Caco-2 (cell line): ENCODE results near the gene CBFB. TPM values are rescaled to one million over a fixed set of nuclear protein-coding genes. Genes with fewer than 3 reads are reported as not detected.

ENCODE experiments used
- BruUV-seq: library from RNA; stranded (reverse); fragments of 400-500 nt; replicated peaks from 2 replicates; lab custom pipeline; 2021; lab: Mats Ljungman, UMichigan
- CTCF ChIA-PET: fragments of 300-600 bp; sonication (Branson Sonifier 250); formaldehyde crosslinking; loops from one replicate; lab custom pipeline; 2022; ENCODE audit warnings: antibody characterized with exemption; lab: Charles Lee
- POLR2A ChIA-PET: fragments of 300-600 bp; sonication (Branson Sonifier 250); formaldehyde crosslinking; loops from one replicate; lab custom pipeline; 2022; ENCODE audit warnings: antibody characterized with exemption; lab: Charles Lee
- DNase-seq, 2 experiments: peaks; one replicate each; pipeline versions ENCODE4 v3.0.0 to v3.0.0-alpha.2; 2020 to 2022
- H3K27me3 ChIP-seq: replicated peaks from 2 replicates; pipeline ENCODE4 v1.6.0; 2011; ENCODE audit warnings: low read length; ENCODE audit not compliant: control insufficient read depth, insufficient read depth
- H3K36me3 ChIP-seq: 2 replicates; pipeline ENCODE4 v1.5.1; 2011; ENCODE audit warnings: low read length; ENCODE audit not compliant: control insufficient read depth, insufficient read depth
- H3K4me1 ChIP-seq: fragments of 250-450 bp; sonication (Bioruptor Pico); 2 replicates; pipeline ENCODE4 v1.5.1; 2020; ENCODE audit warnings: mild to moderate bottlenecking
- H3K4me3 ChIP-seq: 2 replicates; pipeline ENCODE4 v1.5.1; 2011; ENCODE audit warnings: low read depth, mild to moderate bottlenecking, control low read depth, low read length
- H3K9me3 ChIP-seq: fragments of 250-450 bp; sonication (Bioruptor Pico); 2 replicates; pipeline ENCODE4 v1.5.1; 2020; ENCODE audit warnings: mild to moderate bottlenecking, moderate library complexity
- H3K27ac Mint-ChIP-seq: one replicate; pipeline ENCODE4 v1.8.0; 2022; ENCODE audit warnings: mixed read lengths; ENCODE audit not compliant: unreplicated experiment
- H3K27me3 Mint-ChIP-seq: one replicate; pipeline ENCODE4 v1.8.0; 2022; ENCODE audit warnings: mixed read lengths; ENCODE audit not compliant: insufficient read depth, unreplicated experiment
- H3K36me3 Mint-ChIP-seq: one replicate; pipeline ENCODE4 v1.8.0; 2022; ENCODE audit warnings: mild to moderate bottlenecking, mixed read lengths; ENCODE audit not compliant: insufficient read depth, unreplicated experiment
- H3K4me1 Mint-ChIP-seq: one replicate; pipeline ENCODE4 v1.8.0; 2022; ENCODE audit warnings: low read depth, mixed read lengths; ENCODE audit not compliant: unreplicated experiment
- H3K4me3 Mint-ChIP-seq: one replicate; pipeline ENCODE4 v1.8.0; 2022; ENCODE audit warnings: mild to moderate bottlenecking, moderate library complexity, mixed read lengths; ENCODE audit not compliant: unreplicated experiment
- H3K9me3 Mint-ChIP-seq: one replicate; pipeline ENCODE4 v1.8.0; 2022; ENCODE audit warnings: mixed read lengths; ENCODE audit not compliant: unreplicated experiment
- intact Hi-C: fragments of 100-400 bp; cut with micrococcal nuclease; formaldehyde crosslinking; loops from one replicate; pipeline ENCODE4 v1.10.0; 2022; ENCODE audit not compliant: unreplicated experiment
- total RNA-seq: library from RNA; stranded (reverse); gene quantifications from 2 replicates; pipeline ENCODE4 v1.2.3, GENCODE V29; 2022
- TF ChIP-seq, protein P1 (sequence below), 2 experiments: fragments of 200-600 bp in 1 of 2; IDR thresholded peaks; 1 replicate in 1 of 2; 2 replicates in 1 of 2; pipeline versions ENCODE4 v1.5.1 to v1.8.0; 2011 to 2022; ENCODE audit warnings: antibody characterized with exemption in 1 of 2, control low read depth in 1 of 2, inconsistent platforms in 1 of 2, low read depth in 1 of 2, low read length in 1 of 2, mild to moderate bottlenecking in 1 of 2, moderate library complexity in 1 of 2; ENCODE audit not compliant: insufficient read depth in 1 of 2, severe bottlenecking in 1 of 2, unreplicated experiment in 1 of 2

CBFB gene
- total RNA-seq, 1 experiment from 2014 or later: 102 TPM

DNA sequence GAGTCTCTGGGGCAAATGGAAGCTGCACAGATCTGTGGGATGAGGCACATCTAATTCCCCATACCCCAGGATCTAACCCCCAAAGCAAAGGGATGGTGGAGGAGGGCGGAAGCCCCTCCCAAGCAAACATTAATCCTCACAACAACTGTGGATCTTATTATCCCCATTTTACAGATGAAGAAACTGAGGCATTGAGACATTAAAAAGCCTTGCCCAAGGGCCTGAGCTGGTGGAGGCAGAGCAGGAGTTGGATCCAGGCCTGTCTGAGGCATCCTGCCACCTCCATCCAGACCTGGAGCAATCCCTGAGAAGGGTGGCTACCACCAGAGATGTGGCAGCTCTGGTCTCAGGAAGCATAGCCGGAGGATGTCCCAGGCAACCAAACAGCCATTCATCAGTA lies 17.7 kb upstream of the CBFB start:
- Mint-ChIP-seq H3K4me1 (no peaks in the 10 kb centered on the region), H3K27me3 (no peaks in the 10 kb centered on the region), H3K4me3 (no peak overlapping the region), H3K9me3 (no peaks in the 10 kb centered on the region), H3K36me3 (no peaks in the 10 kb centered on the region), H3K27ac (no peak overlapping the region)
- no peaks in the 10 kb centered on the region for H3K27me3 ChIP-seq
- H3K4me3 ChIP-seq: no peak overlapping the region
- ChIA-PET POLR2A (no interaction called here), CTCF (no interaction called here)
- H3K9me3 ChIP-seq: no peaks in the 10 kb centered on the region
- no peaks in the 10 kb centered on the region for H3K36me3 ChIP-seq
- intact Hi-C loops: no loop called here
- peaks cover 9% of the 10 kb centered on the region; the same call in 1 of the 2 replicates for H3K4me1 ChIP-seq
- no TSS peak for BruUV-seq
- TF ChIP-seq, protein P1, sequence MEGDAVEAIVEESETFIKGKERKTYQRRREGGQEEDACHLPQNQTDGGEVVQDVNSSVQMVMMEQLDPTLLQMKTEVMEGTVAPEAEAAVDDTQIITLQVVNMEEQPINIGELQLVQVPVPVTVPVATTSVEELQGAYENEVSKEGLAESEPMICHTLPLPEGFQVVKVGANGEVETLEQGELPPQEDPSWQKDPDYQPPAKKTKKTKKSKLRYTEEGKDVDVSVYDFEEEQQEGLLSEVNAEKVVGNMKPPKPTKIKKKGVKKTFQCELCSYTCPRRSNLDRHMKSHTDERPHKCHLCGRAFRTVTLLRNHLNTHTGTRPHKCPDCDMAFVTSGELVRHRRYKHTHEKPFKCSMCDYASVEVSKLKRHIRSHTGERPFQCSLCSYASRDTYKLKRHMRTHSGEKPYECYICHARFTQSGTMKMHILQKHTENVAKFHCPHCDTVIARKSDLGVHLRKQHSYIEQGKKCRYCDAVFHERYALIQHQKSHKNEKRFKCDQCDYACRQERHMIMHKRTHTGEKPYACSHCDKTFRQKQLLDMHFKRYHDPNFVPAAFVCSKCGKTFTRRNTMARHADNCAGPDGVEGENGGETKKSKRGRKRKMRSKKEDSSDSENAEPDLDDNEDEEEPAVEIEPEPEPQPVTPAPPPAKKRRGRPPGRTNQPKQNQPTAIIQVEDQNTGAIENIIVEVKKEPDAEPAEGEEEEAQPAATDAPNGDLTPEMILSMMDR (IDR thresholded peaks at IDR 0.05; ENCODE audit: insufficient read depth in 1 of 2, low read depth in 1 of 2, low read length in 1 of 2, severe bottlenecking in 1 of 2, unreplicated experiment in 1 of 2): no peak
- no peak for DNase-seq

GRCh38 chr16:67013233-67013822 lies 15.6 kb upstream of the CBFB start:
- Mint-ChIP-seq H3K4me1 (no peaks in the 10 kb centered on the region), H3K36me3 (no peaks in the 10 kb centered on the region), H3K9me3 (no peaks in the 10 kb centered on the region), H3K27ac (no peak overlapping the region), H3K27me3 (no peaks in the 10 kb centered on the region), H3K4me3 (peak overlapping the region; percentile 54)
- no peaks in the 10 kb centered on the region for H3K27me3 ChIP-seq
- no peak for DNase-seq
- BruUV-seq: no TSS peak
- POLR2A ChIA-PET: no interaction called here
- H3K9me3 ChIP-seq: no peaks in the 10 kb centered on the region
- intact Hi-C loops: no loop called here
- H3K4me1 ChIP-seq: peaks cover 9% of the 10 kb centered on the region; the same call in 1 of the 2 replicates
- TF ChIP-seq, protein P1 (IDR thresholded peaks at IDR 0.05; ENCODE audit: insufficient read depth in 1 of 2, low read depth in 1 of 2, low read length in 1 of 2, severe bottlenecking in 1 of 2, unreplicated experiment in 1 of 2): no peak
- H3K4me3 ChIP-seq: peak overlapping the region; percentile 31
- no peaks in the 10 kb centered on the region for H3K36me3 ChIP-seq
- CTCF ChIA-PET: interaction anchor here (0.6 to 1.4 kb wide), 9 partner anchors 15 to 147 kb away, joined by 3 to 5 read pairs (median 4); partner anchors contain the start of genes FBXL8 and TRADD

- Mint-ChIP-seq H3K4me3 (peak overlapping the region; percentile 54), H3K9me3 (no peaks in the 10 kb centered on the region), H3K4me1 (no peaks in the 10 kb centered on the region), H3K27me3 (no peaks in the 10 kb centered on the region), H3K27ac (no peak overlapping the region), H3K36me3 (no peaks in the 10 kb centered on the region)
- peaks cover 9% of the 10 kb centered on the region; the same call in 1 of the 2 replicates for H3K4me1 ChIP-seq
- CTCF ChIA-PET: interaction anchor here (0.6 to 1.4 kb wide), 9 partner anchors 16 to 146 kb away, joined by 3 to 5 read pairs (median 4); partner anchors contain the start of genes B3GNT9, FBXL8 and TRADD
- H3K9me3 ChIP-seq: no peaks in the 10 kb centered on the region
- H3K4me3 ChIP-seq: peak overlapping the region; percentile 31
- intact Hi-C loops: loop anchor here (2.0 kb wide), 1 partner anchor 67 kb away; no protein-coding TSS in a partner anchor
- BruUV-seq: no TSS peak
- POLR2A ChIA-PET: no interaction called here
- no peaks in the 10 kb centered on the region for H3K27me3 ChIP-seq
- H3K36me3 ChIP-seq: no peaks in the 10 kb centered on the region
- peak; percentile 63 to 79 for DNase-seq
- TF ChIP-seq, protein P1 (IDR thresholded peaks at IDR 0.05; ENCODE audit: insufficient read depth in 1 of 2, low read depth in 1 of 2, low read length in 1 of 2, severe bottlenecking in 1 of 2, unreplicated experiment in 1 of 2): peak in 1 of 2 experiments; percentile 44
Measured at GRCh38 chr16:67013823-67014633, 14.9 kb upstream of the CBFB start.
